DND-41 (cell line): ENCODE measurements around the gene COL4A1.

ENCODE experiments used
- ATAC-seq: fragments of 200-7000 bp; cut with Tn5 transposase; 3 replicates; pipeline ENCODE4 v1.9.1; 2021; ENCODE audit warnings: low read depth; ENCODE audit not compliant: insufficient read depth
- DNase-seq: peaks from one replicate; pipeline ENCODE4 v3.0.0-alpha.2; 2020
- H2AFZ ChIP-seq: 2 replicates; pipeline ENCODE4 v1.6.0; 2012; ENCODE audit warnings: low read depth, low read length
- H3K27ac ChIP-seq: 2 replicates; pipeline ENCODE4 v1.5.1; 2012; ENCODE audit warnings: low read length, inconsistent platforms
- H3K27me3 ChIP-seq: fragments of 200-600 bp; sonication (generic); 2 replicates; pipeline ENCODE4 v1.6.0; 2012; ENCODE audit warnings: low read length, mild to moderate bottlenecking, inconsistent platforms; ENCODE audit not compliant: insufficient read depth, poor library complexity
- H3K36me3 ChIP-seq: 2 replicates; pipeline ENCODE4 v1.5.1; 2012; ENCODE audit warnings: low read length, inconsistent platforms; ENCODE audit not compliant: insufficient read depth
- H3K4me1 ChIP-seq: 2 replicates; pipeline ENCODE4 v1.5.1; 2012; ENCODE audit warnings: mild to moderate bottlenecking, low read length; ENCODE audit not compliant: insufficient read depth
- H3K4me2 ChIP-seq: 2 replicates; pipeline ENCODE4 v1.6.0; 2012; ENCODE audit warnings: mild to moderate bottlenecking, moderate library complexity, low read length, inconsistent platforms; ENCODE audit not compliant: insufficient read depth
- H3K4me3 ChIP-seq, 2 experiments: fragments of 200-600 bp in 1 of 2; shearing (Covaris generic) in 1 of 2; 2 replicates each; pipeline ENCODE4 v1.5.1; 2012 to 2016; ENCODE audit warnings: inconsistent platforms in 2 of 2, low read length in 2 of 2, mild to moderate bottlenecking in 2 of 2, low read depth in 1 of 2, moderate library complexity in 1 of 2
- H3K79me2 ChIP-seq: 2 replicates; pipeline ENCODE4 v1.6.0; 2012; ENCODE audit warnings: low read length, inconsistent platforms; ENCODE audit not compliant: insufficient read depth
- H3K9ac ChIP-seq: 2 replicates; pipeline ENCODE4 v1.6.0; 2012; ENCODE audit warnings: low read depth, mild to moderate bottlenecking, inconsistent platforms, low read length, moderate library complexity
- H3K9me3 ChIP-seq: 2 replicates; pipeline ENCODE4 v1.5.1; 2012; ENCODE audit warnings: low read length, moderate library complexity, mild to moderate bottlenecking, inconsistent platforms; ENCODE audit not compliant: insufficient read depth, severe bottlenecking
- H4K20me1 ChIP-seq: 2 replicates; pipeline ENCODE4 v1.6.0; 2012; ENCODE audit warnings: low read length; ENCODE audit not compliant: insufficient read depth
- CTCF ChIP-seq: IDR thresholded peaks from 2 replicates; pipeline ENCODE4 v1.5.1; 2012; ENCODE audit warnings: borderline replicate concordance, low read length, moderate library complexity, mild to moderate bottlenecking; ENCODE audit not compliant: poor library complexity, severe bottlenecking; ENCODE audit errors: extremely low read depth
- EZH2 ChIP-seq: IDR thresholded peaks from 3 replicates; pipeline ENCODE4 v1.6.1; 2012; ENCODE audit warnings: borderline replicate concordance, low read depth, mild to moderate bottlenecking, moderate library complexity, low read length, inconsistent platforms; ENCODE audit not compliant: severe bottlenecking

The COL4A1 gene

DNA sequence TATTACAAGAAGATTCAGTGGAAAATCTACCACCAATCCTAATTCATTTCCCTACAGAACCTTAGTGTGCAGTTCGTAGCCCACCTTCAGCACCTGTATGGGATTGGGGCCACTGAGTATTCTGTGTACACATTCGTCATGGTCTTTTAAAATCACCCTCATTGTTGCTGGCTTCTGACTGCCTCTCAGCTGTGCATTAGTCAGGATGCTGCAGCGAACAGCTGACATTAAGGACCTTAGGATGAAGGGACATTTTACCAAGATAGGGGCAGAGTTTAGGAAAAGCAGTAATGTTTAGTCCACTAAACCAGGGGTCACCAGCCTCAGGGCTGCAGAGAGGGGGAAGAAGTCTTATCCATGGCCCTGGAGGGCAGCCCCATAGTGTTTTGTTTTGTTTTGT is 176.5 kb downstream of the COL4A1 start:
- ATAC-seq, result no peak
- Histone ChIP-seq H4K20me1 (no peaks in the 10 kb centered on the region), H3K9me3 (no peaks in the 10 kb centered on the region), H2AFZ (no peak overlapping the region), H3K4me1 (no peaks in the 10 kb centered on the region), H3K36me3 (no peaks in the 10 kb centered on the region), H3K27ac (no peak overlapping the region), H3K79me2 (no peaks in the 10 kb centered on the region), H3K9ac (no peak overlapping the region), H3K27me3 (peaks cover 5% of the 10 kb centered on the region), H3K4me3 (no peak overlapping the region), H3K4me2 (no peak overlapping the region)
- TF ChIP-seq CTCF (no peak), EZH2 (no peak)
- no peak for DNase-seq

GRCh38 chr13:110129539-110130186 is 177.3 kb downstream of the COL4A1 start:
- Histone ChIP-seq H3K36me3 (no peaks in the 10 kb centered on the region), H3K27ac (no peak overlapping the region), H3K79me2 (no peaks in the 10 kb centered on the region), H3K27me3 (peaks cover 6% of the 10 kb centered on the region), H3K9me3 (no peaks in the 10 kb centered on the region), H4K20me1 (no peaks in the 10 kb centered on the region), H3K4me2 (no peak overlapping the region), H3K4me1 (no peaks in the 10 kb centered on the region), H3K4me3 (no peak overlapping the region), H2AFZ (no peak overlapping the region), H3K9ac (no peak overlapping the region)
- ATAC-seq (no peak), DNase-seq (no peak)
- TF ChIP-seq EZH2 (no peak), CTCF (no peak)

- Histone ChIP-seq H3K4me3 (no peak overlapping the region), H3K4me1 (no peaks in the 10 kb centered on the region), H3K9me3 (no peaks in the 10 kb centered on the region), H3K9ac (no peak overlapping the region), H3K36me3 (no peaks in the 10 kb centered on the region), H3K27me3 (peaks cover 10% of the 10 kb centered on the region), H4K20me1 (no peaks in the 10 kb centered on the region), H2AFZ (no peak overlapping the region), H3K79me2 (no peaks in the 10 kb centered on the region), H3K27ac (no peak overlapping the region), H3K4me2 (no peak overlapping the region)
- TF ChIP-seq CTCF (no peak), EZH2 (no peak)
- ATAC-seq, result no peak
- no peak for DNase-seq
Observed at GRCh38 chr13:110129076-110129475, 177.9 kb downstream of the COL4A1 start.

DNA sequence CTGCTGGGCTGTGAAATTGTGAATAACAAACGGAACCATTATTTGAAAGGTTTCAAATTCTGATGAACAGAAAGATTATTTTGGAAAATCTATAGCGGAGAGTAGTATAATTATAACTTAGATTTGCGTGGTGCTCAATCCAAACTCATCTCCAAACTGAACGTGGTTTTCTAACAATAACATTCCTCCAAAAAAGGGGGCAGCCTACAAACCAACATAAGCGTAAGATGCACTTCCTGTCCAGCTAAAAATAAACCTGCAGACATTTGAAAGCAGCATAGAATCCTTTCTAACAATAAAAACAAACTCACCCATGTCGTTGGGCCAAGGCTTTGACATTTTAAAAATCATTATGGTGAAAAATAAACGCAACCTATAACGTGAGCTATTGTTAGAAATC is 178.4 kb downstream of the COL4A1 start:
- no peak for DNase-seq
- no peaks in the 10 kb centered on the region for H3K36me3 ChIP-seq
- TF ChIP-seq EZH2 (no peak), CTCF (no peak)
- H3K4me3 ChIP-seq, result no peak overlapping the region
- H3K4me1 ChIP-seq, result no peaks in the 10 kb centered on the region
- H3K9ac ChIP-seq, result no peak overlapping the region
- ATAC-seq, result no peak
- H3K4me2 ChIP-seq, result no peak overlapping the region
- H2AFZ ChIP-seq, result no peak overlapping the region
- H4K20me1 ChIP-seq, result no peaks in the 10 kb centered on the region
- H3K27me3 ChIP-seq, result peaks cover 14% of the 10 kb centered on the region
- H3K27ac ChIP-seq, result no peak overlapping the region
- H3K9me3 ChIP-seq, result no peaks in the 10 kb centered on the region
- H3K79me2 ChIP-seq, result no peaks in the 10 kb centered on the region
